WTC11 (cell line): ENCODE results near the gene C4orf50. TPM values are rescaled to one million over a fixed set of nuclear protein-coding genes. Genes with fewer than 3 reads are reported as not detected.
A peak's percentile ranks its signal among the peaks of the same experiment; 100 is the strongest.

Experiments used
- CBFB ChIP-seq: sonication (generic); formaldehyde crosslinking; IDR thresholded peaks from 2 replicates; pipeline ENCODE4 v1.8.1; 2022; ENCODE audit warnings: mild to moderate bottlenecking, low read depth, missing genetic modification reagents
- CREM ChIP-seq: sonication (generic); formaldehyde crosslinking; IDR thresholded peaks from 2 replicates; pipeline ENCODE4 v1.8.1; 2022; ENCODE audit warnings: mild to moderate bottlenecking, missing genetic modification reagents, moderate library complexity
- ELF4 ChIP-seq: sonication (generic); formaldehyde crosslinking; IDR thresholded peaks from 2 replicates; pipeline ENCODE4 v1.8.1; 2022; ENCODE audit warnings: low read depth, mild to moderate bottlenecking, moderate library complexity, missing genetic modification reagents
- FOXJ3 ChIP-seq: sonication (generic); formaldehyde crosslinking; IDR thresholded peaks from 2 replicates; pipeline ENCODE4 v1.9.0; 2021; ENCODE audit warnings: missing genetic modification reagents, mild to moderate bottlenecking, borderline replicate concordance
- FOXK1 ChIP-seq: sonication (generic); formaldehyde crosslinking; IDR thresholded peaks from 2 replicates; pipeline ENCODE4 v1.8.0; 2022; ENCODE audit warnings: mild to moderate bottlenecking, moderate library complexity, missing genetic modification reagents
- GABPB1 ChIP-seq: sonication (generic); formaldehyde crosslinking; IDR thresholded peaks from 2 replicates; pipeline ENCODE4 v1.8.1; 2023; ENCODE audit warnings: mild to moderate bottlenecking, missing genetic modification reagents
- NR1H2 ChIP-seq: sonication (generic); formaldehyde crosslinking; IDR thresholded peaks from 2 replicates; pipeline ENCODE4 v1.9.0; 2021; ENCODE audit warnings: mild to moderate bottlenecking, moderate library complexity, missing genetic modification reagents
- RELA ChIP-seq: sonication (generic); formaldehyde crosslinking; IDR thresholded peaks from 2 replicates; pipeline ENCODE4 v1.8.1; 2022; ENCODE audit warnings: missing genetic modification reagents, mild to moderate bottlenecking, borderline replicate concordance
- SMAD4 ChIP-seq: sonication (generic); formaldehyde crosslinking; IDR thresholded peaks from 2 replicates; pipeline ENCODE4 v1.8.0; 2022; ENCODE audit warnings: mild to moderate bottlenecking, missing genetic modification reagents
- SP1 ChIP-seq: sonication (generic); formaldehyde crosslinking; conservative IDR thresholded peaks from 2 replicates; pipeline ENCODE4 v1.8.1; 2022; ENCODE audit warnings: missing genetic modification reagents
- TCF7 ChIP-seq: sonication (generic); formaldehyde crosslinking; IDR thresholded peaks from 2 replicates; pipeline ENCODE4 v1.8.0; 2022; ENCODE audit warnings: mild to moderate bottlenecking, low read depth, missing genetic modification reagents, moderate library complexity
- TP53 ChIP-seq: sonication (generic); formaldehyde crosslinking; IDR thresholded peaks from 2 replicates; pipeline ENCODE4 v1.8.1; 2023; ENCODE audit warnings: mild to moderate bottlenecking, missing genetic modification reagents
- total RNA-seq: library from RNA; stranded (reverse); gene quantifications from 3 replicates; pipeline ENCODE4 v1.2.3, GENCODE V29; 2021
- TF ChIP-seq, protein P1 (sequence below): sonication (generic); formaldehyde crosslinking; conservative IDR thresholded peaks from 2 replicates; pipeline ENCODE4 v1.8.1; 2022; ENCODE audit warnings: mild to moderate bottlenecking, missing genetic modification reagents
- TF ChIP-seq, protein P2 (sequence below): sonication (generic); formaldehyde crosslinking; IDR thresholded peaks from 2 replicates; pipeline ENCODE4 v1.8.1; 2023; ENCODE audit warnings: mild to moderate bottlenecking, moderate library complexity, missing genetic modification reagents
- TF ChIP-seq, protein P3 (sequence below): sonication (generic); formaldehyde crosslinking; IDR thresholded peaks from 2 replicates; pipeline ENCODE4 v1.8.1; 2023; ENCODE audit warnings: mild to moderate bottlenecking, missing genetic modification reagents
- TF ChIP-seq, protein P4 (sequence below): fragments of 250-450 bp; sonication (Bioruptor Pico); conservative IDR thresholded peaks from 2 replicates; pipeline ENCODE4 v1.9.0; 2021; ENCODE audit warnings: mild to moderate bottlenecking
- TF ChIP-seq, protein P5 (sequence below): sonication (generic); formaldehyde crosslinking; IDR thresholded peaks from 2 replicates; pipeline ENCODE4 v1.8.1; 2022; ENCODE audit warnings: low read depth, missing genetic modification reagents, borderline replicate concordance
- TF ChIP-seq, protein P6 (sequence below): fragments of 250-450 bp; sonication (Bioruptor Pico); IDR thresholded peaks from 2 replicates; pipeline ENCODE4 v2.1.2; 2022; ENCODE audit warnings: mild to moderate bottlenecking, moderate library complexity
- TF ChIP-seq, protein P7 (sequence below): sonication (generic); formaldehyde crosslinking; IDR thresholded peaks from 2 replicates; pipeline ENCODE4 v1.8.1; 2023; ENCODE audit warnings: mild to moderate bottlenecking, missing genetic modification reagents
- TF ChIP-seq, protein P8 (sequence below): fragments of 250-450 bp; sonication (Bioruptor Pico); IDR thresholded peaks from 2 replicates; pipeline ENCODE4 v1.9.0; 2021; ENCODE audit warnings: mild to moderate bottlenecking
- TF ChIP-seq, protein P9 (sequence below): sonication (generic); formaldehyde crosslinking; IDR thresholded peaks from 2 replicates; pipeline ENCODE4 v1.8.0; 2022; ENCODE audit warnings: mild to moderate bottlenecking, missing genetic modification reagents
- TF ChIP-seq, protein P10 (sequence below): fragments of 250-450 bp; sonication (Bioruptor Pico); IDR thresholded peaks from 2 replicates; pipeline ENCODE4 v1.9.0; 2021; ENCODE audit warnings: mild to moderate bottlenecking
- TF ChIP-seq, protein P11 (sequence below): sonication (generic); formaldehyde crosslinking; IDR thresholded peaks from 2 replicates; pipeline ENCODE4 v1.8.1; 2023; ENCODE audit warnings: mild to moderate bottlenecking, missing genetic modification reagents, moderate library complexity

Gene C4orf50
- total RNA-seq, 1 experiment from 2014 or later: 0.17 TPM

DNA sequence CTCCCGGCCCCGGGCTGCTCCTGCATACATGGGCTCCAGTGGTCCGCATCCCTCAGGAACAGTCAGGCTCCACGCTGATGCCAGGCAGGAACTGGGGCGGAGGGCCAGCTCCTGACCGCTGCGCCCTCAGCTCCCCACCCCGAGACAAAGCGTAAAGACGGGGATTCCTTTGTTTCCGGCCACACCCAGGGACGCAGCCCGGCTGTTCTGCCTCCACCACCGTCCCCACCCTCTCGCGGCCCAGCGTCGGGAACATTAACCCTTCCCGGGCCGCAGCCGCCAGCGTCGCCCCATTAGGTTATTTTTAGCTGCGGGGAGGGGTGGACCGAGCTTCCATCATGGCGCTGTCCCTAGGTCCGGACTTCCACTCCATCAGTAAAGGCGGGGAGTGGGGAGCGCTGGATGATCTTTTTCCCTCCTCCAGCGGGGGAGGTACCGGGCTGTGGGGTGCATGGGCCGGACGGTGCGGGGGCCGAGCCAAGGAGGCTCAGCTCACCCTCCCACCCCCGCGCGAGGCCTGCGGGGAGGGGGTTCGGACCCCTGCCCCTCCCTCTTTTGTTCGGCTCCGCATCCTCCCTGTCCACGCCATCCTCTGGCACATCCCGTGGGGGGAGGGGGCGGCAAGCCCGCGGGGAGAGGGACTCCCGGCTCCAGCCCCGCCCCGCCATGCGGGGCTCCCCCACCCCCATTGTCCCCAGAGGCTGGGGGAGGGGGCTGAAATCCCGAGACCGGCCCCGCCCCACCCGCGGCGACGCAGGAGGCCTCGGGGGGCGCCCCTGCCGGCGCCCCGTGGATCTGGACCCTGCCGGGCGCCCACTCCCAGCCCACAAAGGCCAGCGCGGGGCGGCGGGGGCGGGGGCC, 130.6 kb downstream of the C4orf50 start (continued):
- TF ChIP-seq, protein P1, sequence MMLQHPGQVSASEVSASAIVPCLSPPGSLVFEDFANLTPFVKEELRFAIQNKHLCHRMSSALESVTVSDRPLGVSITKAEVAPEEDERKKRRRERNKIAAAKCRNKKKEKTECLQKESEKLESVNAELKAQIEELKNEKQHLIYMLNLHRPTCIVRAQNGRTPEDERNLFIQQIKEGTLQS (CRISPR knock-in tag): no peak
- TF ChIP-seq TP53 (no peak), FOXK1 (no peak), CBFB (CRISPR knock-in tag) (no peak), ELF4 (CRISPR knock-in tag) (no peak), GABPB1 (CRISPR knock-in tag) (no peak), TCF7 (CRISPR knock-in tag) (no peak), SMAD4 (CRISPR knock-in tag) (no peak), FOXJ3 (CRISPR knock-in tag) (no peak), NR1H2 (CRISPR knock-in tag) (no peak), CREM (0 out of 2 replicates have a peak, but pooled peaks have one; percentile 19), RELA (no peak), SP1 (CRISPR knock-in tag) (no peak)
- TF ChIP-seq, protein P2, sequence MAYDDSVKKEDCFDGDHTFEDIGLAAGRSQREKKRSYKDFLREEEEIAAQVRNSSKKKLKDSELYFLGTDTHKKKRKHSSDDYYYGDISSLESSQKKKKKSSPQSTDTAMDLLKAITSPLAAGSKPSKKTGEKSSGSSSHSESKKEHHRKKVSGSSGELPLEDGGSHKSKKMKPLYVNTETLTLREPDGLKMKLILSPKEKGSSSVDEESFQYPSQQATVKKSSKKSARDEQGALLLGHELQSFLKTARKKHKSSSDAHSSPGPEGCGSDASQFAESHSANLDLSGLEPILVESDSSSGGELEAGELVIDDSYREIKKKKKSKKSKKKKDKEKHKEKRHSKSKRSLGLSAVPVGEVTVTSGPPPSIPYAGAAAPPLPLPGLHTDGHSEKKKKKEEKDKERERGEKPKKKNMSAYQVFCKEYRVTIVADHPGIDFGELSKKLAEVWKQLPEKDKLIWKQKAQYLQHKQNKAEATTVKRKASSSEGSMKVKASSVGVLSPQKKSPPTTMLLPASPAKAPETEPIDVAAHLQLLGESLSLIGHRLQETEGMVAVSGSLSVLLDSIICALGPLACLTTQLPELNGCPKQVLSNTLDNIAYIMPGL: peak; percentile 14; the same call in 1 of the 2 replicates
- TF ChIP-seq, protein P3, sequence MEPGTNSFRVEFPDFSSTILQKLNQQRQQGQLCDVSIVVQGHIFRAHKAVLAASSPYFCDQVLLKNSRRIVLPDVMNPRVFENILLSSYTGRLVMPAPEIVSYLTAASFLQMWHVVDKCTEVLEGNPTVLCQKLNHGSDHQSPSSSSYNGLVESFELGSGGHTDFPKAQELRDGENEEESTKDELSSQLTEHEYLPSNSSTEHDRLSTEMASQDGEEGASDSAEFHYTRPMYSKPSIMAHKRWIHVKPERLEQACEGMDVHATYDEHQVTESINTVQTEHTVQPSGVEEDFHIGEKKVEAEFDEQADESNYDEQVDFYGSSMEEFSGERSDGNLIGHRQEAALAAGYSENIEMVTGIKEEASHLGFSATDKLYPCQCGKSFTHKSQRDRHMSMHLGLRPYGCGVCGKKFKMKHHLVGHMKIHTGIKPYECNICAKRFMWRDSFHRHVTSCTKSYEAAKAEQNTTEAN (CRISPR knock-in tag): no peak
- TF ChIP-seq, protein P4, sequence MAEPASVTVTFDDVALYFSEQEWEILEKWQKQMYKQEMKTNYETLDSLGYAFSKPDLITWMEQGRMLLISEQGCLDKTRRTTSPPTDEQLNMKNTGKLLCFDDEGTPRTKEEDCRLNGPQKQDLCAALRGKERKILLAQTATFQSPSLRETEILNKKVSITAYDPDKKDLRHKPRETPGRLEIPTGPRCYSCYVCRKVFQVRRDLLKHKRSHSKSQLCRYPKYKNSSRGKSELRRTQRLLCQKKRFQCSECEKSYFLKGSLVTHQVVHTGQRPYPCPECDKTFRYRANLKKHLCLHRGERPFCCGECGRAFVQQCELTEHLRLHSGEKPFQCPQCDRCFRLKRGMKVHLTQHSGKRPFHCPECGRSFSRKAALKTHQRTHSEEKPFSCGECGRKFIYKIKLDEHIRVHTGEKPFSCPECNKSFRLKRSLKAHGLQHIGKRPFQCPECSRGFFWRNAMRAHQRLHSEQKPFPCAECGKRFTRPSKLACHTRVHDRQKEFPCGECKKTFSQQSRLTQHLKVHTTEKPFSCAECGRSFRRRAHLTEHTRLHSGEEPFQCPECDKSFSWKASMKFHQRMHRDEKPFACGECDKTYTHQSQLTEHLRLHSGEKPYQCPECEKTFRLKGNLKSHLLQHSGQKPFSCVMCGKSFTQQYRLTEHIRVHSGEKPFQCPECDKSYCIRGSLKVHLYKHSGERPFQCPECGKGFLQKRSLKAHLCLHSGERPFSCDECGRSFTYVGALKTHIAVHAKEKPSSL (CRISPR knock-in tag): no peak
- TF ChIP-seq, protein P5, sequence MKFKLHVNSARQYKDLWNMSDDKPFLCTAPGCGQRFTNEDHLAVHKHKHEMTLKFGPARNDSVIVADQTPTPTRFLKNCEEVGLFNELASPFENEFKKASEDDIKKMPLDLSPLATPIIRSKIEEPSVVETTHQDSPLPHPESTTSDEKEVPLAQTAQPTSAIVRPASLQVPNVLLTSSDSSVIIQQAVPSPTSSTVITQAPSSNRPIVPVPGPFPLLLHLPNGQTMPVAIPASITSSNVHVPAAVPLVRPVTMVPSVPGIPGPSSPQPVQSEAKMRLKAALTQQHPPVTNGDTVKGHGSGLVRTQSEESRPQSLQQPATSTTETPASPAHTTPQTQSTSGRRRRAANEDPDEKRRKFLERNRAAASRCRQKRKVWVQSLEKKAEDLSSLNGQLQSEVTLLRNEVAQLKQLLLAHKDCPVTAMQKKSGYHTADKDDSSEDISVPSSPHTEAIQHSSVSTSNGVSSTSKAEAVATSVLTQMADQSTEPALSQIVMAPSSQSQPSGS: no peak
- TF ChIP-seq, protein P6, sequence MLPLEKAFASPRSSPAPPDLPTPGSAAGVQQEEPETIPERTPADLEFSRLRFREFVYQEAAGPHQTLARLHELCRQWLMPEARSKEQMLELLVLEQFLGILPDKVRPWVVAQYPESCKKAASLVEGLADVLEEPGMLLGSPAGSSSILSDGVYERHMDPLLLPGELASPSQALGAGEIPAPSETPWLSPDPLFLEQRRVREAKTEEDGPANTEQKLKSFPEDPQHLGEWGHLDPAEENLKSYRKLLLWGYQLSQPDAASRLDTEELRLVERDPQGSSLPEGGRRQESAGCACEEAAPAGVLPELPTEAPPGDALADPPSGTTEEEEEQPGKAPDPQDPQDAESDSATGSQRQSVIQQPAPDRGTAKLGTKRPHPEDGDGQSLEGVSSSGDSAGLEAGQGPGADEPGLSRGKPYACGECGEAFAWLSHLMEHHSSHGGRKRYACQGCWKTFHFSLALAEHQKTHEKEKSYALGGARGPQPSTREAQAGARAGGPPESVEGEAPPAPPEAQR (CRISPR knock-in tag): no peak
- TF ChIP-seq, protein P7, sequence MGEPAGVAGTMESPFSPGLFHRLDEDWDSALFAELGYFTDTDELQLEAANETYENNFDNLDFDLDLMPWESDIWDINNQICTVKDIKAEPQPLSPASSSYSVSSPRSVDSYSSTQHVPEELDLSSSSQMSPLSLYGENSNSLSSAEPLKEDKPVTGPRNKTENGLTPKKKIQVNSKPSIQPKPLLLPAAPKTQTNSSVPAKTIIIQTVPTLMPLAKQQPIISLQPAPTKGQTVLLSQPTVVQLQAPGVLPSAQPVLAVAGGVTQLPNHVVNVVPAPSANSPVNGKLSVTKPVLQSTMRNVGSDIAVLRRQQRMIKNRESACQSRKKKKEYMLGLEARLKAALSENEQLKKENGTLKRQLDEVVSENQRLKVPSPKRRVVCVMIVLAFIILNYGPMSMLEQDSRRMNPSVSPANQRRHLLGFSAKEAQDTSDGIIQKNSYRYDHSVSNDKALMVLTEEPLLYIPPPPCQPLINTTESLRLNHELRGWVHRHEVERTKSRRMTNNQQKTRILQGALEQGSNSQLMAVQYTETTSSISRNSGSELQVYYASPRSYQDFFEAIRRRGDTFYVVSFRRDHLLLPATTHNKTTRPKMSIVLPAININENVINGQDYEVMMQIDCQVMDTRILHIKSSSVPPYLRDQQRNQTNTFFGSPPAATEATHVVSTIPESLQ (CRISPR knock-in tag): no peak
- TF ChIP-seq, protein P8, sequence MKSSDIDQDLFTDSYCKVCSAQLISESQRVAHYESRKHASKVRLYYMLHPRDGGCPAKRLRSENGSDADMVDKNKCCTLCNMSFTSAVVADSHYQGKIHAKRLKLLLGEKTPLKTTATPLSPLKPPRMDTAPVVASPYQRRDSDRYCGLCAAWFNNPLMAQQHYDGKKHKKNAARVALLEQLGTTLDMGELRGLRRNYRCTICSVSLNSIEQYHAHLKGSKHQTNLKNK (CRISPR knock-in tag): no peak
- TF ChIP-seq, protein P9, sequence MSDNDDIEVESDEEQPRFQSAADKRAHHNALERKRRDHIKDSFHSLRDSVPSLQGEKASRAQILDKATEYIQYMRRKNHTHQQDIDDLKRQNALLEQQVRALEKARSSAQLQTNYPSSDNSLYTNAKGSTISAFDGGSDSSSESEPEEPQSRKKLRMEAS (CRISPR knock-in tag): peak; percentile 50
- TF ChIP-seq, protein P10, sequence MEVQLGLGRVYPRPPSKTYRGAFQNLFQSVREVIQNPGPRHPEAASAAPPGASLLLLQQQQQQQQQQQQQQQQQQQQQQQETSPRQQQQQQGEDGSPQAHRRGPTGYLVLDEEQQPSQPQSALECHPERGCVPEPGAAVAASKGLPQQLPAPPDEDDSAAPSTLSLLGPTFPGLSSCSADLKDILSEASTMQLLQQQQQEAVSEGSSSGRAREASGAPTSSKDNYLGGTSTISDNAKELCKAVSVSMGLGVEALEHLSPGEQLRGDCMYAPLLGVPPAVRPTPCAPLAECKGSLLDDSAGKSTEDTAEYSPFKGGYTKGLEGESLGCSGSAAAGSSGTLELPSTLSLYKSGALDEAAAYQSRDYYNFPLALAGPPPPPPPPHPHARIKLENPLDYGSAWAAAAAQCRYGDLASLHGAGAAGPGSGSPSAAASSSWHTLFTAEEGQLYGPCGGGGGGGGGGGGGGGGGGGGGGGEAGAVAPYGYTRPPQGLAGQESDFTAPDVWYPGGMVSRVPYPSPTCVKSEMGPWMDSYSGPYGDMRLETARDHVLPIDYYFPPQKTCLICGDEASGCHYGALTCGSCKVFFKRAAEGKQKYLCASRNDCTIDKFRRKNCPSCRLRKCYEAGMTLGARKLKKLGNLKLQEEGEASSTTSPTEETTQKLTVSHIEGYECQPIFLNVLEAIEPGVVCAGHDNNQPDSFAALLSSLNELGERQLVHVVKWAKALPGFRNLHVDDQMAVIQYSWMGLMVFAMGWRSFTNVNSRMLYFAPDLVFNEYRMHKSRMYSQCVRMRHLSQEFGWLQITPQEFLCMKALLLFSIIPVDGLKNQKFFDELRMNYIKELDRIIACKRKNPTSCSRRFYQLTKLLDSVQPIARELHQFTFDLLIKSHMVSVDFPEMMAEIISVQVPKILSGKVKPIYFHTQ: no peak
- TF ChIP-seq, protein P11, sequence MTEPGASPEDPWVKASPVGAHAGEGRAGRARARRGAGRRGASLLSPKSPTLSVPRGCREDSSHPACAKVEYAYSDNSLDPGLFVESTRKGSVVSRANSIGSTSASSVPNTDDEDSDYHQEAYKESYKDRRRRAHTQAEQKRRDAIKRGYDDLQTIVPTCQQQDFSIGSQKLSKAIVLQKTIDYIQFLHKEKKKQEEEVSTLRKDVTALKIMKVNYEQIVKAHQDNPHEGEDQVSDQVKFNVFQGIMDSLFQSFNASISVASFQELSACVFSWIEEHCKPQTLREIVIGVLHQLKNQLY (CRISPR knock-in tag): no peak
